Measurements from ENCODE around the gene B3GALT5.

The B3GALT5 gene

DNA sequence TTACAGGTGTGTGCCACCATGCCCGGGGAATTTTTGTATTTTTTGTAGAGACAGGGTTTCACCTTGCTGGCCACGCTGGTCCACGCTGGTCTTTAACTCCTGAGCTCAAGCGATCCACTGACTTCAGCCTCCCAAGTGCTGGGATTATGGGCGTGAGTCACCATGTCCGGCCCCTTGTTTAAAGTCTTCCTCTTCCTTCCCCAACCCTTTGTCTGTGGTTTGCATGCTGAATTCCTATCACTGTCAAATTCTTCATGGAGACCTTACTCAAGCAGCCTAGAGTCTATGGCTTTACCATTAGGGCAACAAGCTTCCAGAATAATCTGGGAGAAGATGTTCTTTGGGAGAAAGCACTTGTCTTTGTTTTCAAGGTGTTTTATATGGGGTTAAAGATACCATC is 34.7 kb downstream of the B3GALT5 start:
- DNase-seq (ENCODE audit: low spot score) = no peak
- TF ChIP-seq, protein P1, sequence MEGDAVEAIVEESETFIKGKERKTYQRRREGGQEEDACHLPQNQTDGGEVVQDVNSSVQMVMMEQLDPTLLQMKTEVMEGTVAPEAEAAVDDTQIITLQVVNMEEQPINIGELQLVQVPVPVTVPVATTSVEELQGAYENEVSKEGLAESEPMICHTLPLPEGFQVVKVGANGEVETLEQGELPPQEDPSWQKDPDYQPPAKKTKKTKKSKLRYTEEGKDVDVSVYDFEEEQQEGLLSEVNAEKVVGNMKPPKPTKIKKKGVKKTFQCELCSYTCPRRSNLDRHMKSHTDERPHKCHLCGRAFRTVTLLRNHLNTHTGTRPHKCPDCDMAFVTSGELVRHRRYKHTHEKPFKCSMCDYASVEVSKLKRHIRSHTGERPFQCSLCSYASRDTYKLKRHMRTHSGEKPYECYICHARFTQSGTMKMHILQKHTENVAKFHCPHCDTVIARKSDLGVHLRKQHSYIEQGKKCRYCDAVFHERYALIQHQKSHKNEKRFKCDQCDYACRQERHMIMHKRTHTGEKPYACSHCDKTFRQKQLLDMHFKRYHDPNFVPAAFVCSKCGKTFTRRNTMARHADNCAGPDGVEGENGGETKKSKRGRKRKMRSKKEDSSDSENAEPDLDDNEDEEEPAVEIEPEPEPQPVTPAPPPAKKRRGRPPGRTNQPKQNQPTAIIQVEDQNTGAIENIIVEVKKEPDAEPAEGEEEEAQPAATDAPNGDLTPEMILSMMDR (IDR thresholded peaks at IDR 0.05; ENCODE audit: poor library complexity, severe bottlenecking) = no peak
- no peak overlapping the region for H3K27ac ChIP-seq (ENCODE audit: poor library complexity, severe bottlenecking)

GRCh38 chr21:39648879-39649278 is 36.1 kb downstream of the B3GALT5 start:
- Histone ChIP-seq H3K36me3 (ENCODE audit: low read depth) (no peaks in the 10 kb centered on the region), H3K27me3 (ENCODE audit: insufficient read depth, poor library complexity, severe bottlenecking) (no peaks in the 10 kb centered on the region), H3K4me3 (ENCODE audit: severe bottlenecking) (no peak overlapping the region), H3K4me1 (ENCODE audit: insufficient read depth, poor library complexity, severe bottlenecking) (peaks cover 11% of the 10 kb centered on the region), H3K9me3 (ENCODE audit: severe bottlenecking) (no peaks in the 10 kb centered on the region), H3K27ac (ENCODE audit: poor library complexity, severe bottlenecking) (no peak overlapping the region)
- ATAC-seq (ENCODE audit: low read depth) (no peak), DNase-seq (ENCODE audit: low spot score) (no peak)
- TF ChIP-seq, protein P1 (IDR thresholded peaks at IDR 0.05; ENCODE audit: poor library complexity, severe bottlenecking) = no peak

More for the DNA sequence above, 34.7 kb downstream of the B3GALT5 start:
- Histone ChIP-seq H3K4me1 (ENCODE audit: insufficient read depth, poor library complexity, severe bottlenecking) (peaks cover 11% of the 10 kb centered on the region), H3K27me3 (ENCODE audit: insufficient read depth, poor library complexity, severe bottlenecking) (no peaks in the 10 kb centered on the region), H3K36me3 (ENCODE audit: low read depth) (no peaks in the 10 kb centered on the region), H3K4me3 (ENCODE audit: severe bottlenecking) (no peak overlapping the region), H3K9me3 (ENCODE audit: severe bottlenecking) (no peaks in the 10 kb centered on the region)
- peak; percentile 97 for ATAC-seq (ENCODE audit: low read depth)

GRCh38 chr21:39649526-39649925 is 36.8 kb downstream of the B3GALT5 start:
- DNase-seq (ENCODE audit: low spot score) = no peak
- Histone ChIP-seq H3K27me3 (ENCODE audit: insufficient read depth, poor library complexity, severe bottlenecking) (no peaks in the 10 kb centered on the region), H3K4me3 (ENCODE audit: severe bottlenecking) (no peak overlapping the region), H3K27ac (ENCODE audit: poor library complexity, severe bottlenecking) (no peak overlapping the region), H3K9me3 (ENCODE audit: severe bottlenecking) (no peaks in the 10 kb centered on the region), H3K36me3 (ENCODE audit: low read depth) (no peaks in the 10 kb centered on the region), H3K4me1 (ENCODE audit: insufficient read depth, poor library complexity, severe bottlenecking) (peaks cover 11% of the 10 kb centered on the region)
- TF ChIP-seq, protein P1 (IDR thresholded peaks at IDR 0.05; ENCODE audit: poor library complexity, severe bottlenecking) = no peak
- no peak for ATAC-seq (ENCODE audit: low read depth)

GRCh38 chr21:39650306-39650705 is 37.6 kb downstream of the B3GALT5 start:
- Histone ChIP-seq H3K27ac (ENCODE audit: poor library complexity, severe bottlenecking) (no peak overlapping the region), H3K27me3 (ENCODE audit: insufficient read depth, poor library complexity, severe bottlenecking) (no peaks in the 10 kb centered on the region), H3K4me3 (ENCODE audit: severe bottlenecking) (no peak overlapping the region), H3K4me1 (ENCODE audit: insufficient read depth, poor library complexity, severe bottlenecking) (peaks cover 11% of the 10 kb centered on the region), H3K36me3 (ENCODE audit: low read depth) (no peaks in the 10 kb centered on the region), H3K9me3 (ENCODE audit: severe bottlenecking) (no peaks in the 10 kb centered on the region)
- DNase-seq (ENCODE audit: low spot score) = no peak
- no peak for ATAC-seq (ENCODE audit: low read depth)
- TF ChIP-seq, protein P1 (IDR thresholded peaks at IDR 0.05; ENCODE audit: poor library complexity, severe bottlenecking) = no peak

- ATAC-seq (ENCODE audit: low read depth) = no peak
- Histone ChIP-seq H3K27ac (ENCODE audit: poor library complexity, severe bottlenecking) (no peak overlapping the region), H3K36me3 (ENCODE audit: low read depth) (no peaks in the 10 kb centered on the region), H3K9me3 (ENCODE audit: severe bottlenecking) (no peaks in the 10 kb centered on the region), H3K4me3 (ENCODE audit: severe bottlenecking) (no peak overlapping the region), H3K27me3 (ENCODE audit: insufficient read depth, poor library complexity, severe bottlenecking) (no peaks in the 10 kb centered on the region), H3K4me1 (ENCODE audit: insufficient read depth, poor library complexity, severe bottlenecking) (peaks cover 11% of the 10 kb centered on the region)
- no peak for DNase-seq (ENCODE audit: low spot score)
- TF ChIP-seq, protein P1 (IDR thresholded peaks at IDR 0.05; ENCODE audit: poor library complexity, severe bottlenecking) = no peak
Measured at GRCh38 chr21:39650801-39651200, 38.1 kb downstream of the B3GALT5 start.
